Mesothelial cell of epicardium (in vitro differentiated cells): ENCODE results near the gene CRISPLD2. TPM values are rescaled to one million over a fixed set of nuclear protein-coding genes. Genes with fewer than 3 reads are reported as not detected.
A peak's percentile ranks its signal among the peaks of the same experiment; 100 is the strongest.

Experiments used
- DNase-seq, 2 experiments: peaks; one replicate each; pipeline ENCODE4 v3.0.0; 2021; ENCODE audit warnings: low spot score in 2 of 2; ENCODE audit not compliant: unreplicated experiment in 2 of 2
- H3K27ac Mint-ChIP-seq: 2 replicates; pipeline ENCODE4 v1.8.0; 2021; ENCODE audit warnings: mixed read lengths
- H3K27me3 Mint-ChIP-seq: 2 replicates; pipeline ENCODE4 v1.8.0; 2021; ENCODE audit warnings: low read depth, mixed read lengths
- H3K36me3 Mint-ChIP-seq: 2 replicates; pipeline ENCODE4 v1.8.0; 2021; ENCODE audit warnings: mixed read lengths
- H3K4me1 Mint-ChIP-seq: 2 replicates; pipeline ENCODE4 v1.8.0; 2021; ENCODE audit warnings: mixed read lengths
- H3K4me3 Mint-ChIP-seq: 2 replicates; pipeline ENCODE4 v1.8.0; 2021; ENCODE audit warnings: mild to moderate bottlenecking, moderate library complexity, mixed read lengths
- H3K9me3 Mint-ChIP-seq: 2 replicates; pipeline ENCODE4 v1.8.0; 2021; ENCODE audit warnings: mixed read lengths
- CTCF ChIP-seq: fragments of 200-600 bp; sonication (generic); IDR thresholded peaks from one replicate; pipeline ENCODE4 v1.5.0; 2021; ENCODE audit warnings: antibody characterized with exemption; ENCODE audit not compliant: unreplicated experiment
- total RNA-seq: library from RNA; stranded (reverse); gene quantifications from 3 replicates; pipeline ENCODE4 v1.2.1, GENCODE V29; 2021

The CRISPLD2 gene
- total RNA-seq, 1 donor from 2014 or later = 80.1 TPM

GRCh38 chr16:84914273-84914672 lies 94.5 kb downstream of the CRISPLD2 start:
- no peak overlapping the region for H3K4me3 Mint-ChIP-seq
- TF ChIP-seq CTCF = no peak
- no peak for DNase-seq
- H3K27ac Mint-ChIP-seq = no peak overlapping the region
- no peaks in the 10 kb centered on the region for H3K36me3 Mint-ChIP-seq
- peaks cover 22% of the 10 kb centered on the region for H3K4me1 Mint-ChIP-seq
- no peaks in the 10 kb centered on the region for H3K9me3 Mint-ChIP-seq
- no peaks in the 10 kb centered on the region for H3K27me3 Mint-ChIP-seq

GRCh38 chr16:84916178-84916577 lies 96.4 kb downstream of the CRISPLD2 start:
- no peak for DNase-seq
- H3K27me3 Mint-ChIP-seq = no peaks in the 10 kb centered on the region
- H3K9me3 Mint-ChIP-seq = no peaks in the 10 kb centered on the region
- no peaks in the 10 kb centered on the region for H3K36me3 Mint-ChIP-seq
- TF ChIP-seq CTCF = no peak
- H3K27ac Mint-ChIP-seq = no peak overlapping the region
- H3K4me3 Mint-ChIP-seq = no peak overlapping the region
- peaks cover 35% of the 10 kb centered on the region for H3K4me1 Mint-ChIP-seq

GRCh38 chr16:84916850-84917249 lies 97.1 kb downstream of the CRISPLD2 start:
- no peaks in the 10 kb centered on the region for H3K36me3 Mint-ChIP-seq
- no peak overlapping the region for H3K4me3 Mint-ChIP-seq
- no peak for TF ChIP-seq CTCF
- DNase-seq = no peak
- peaks cover 35% of the 10 kb centered on the region for H3K4me1 Mint-ChIP-seq
- H3K9me3 Mint-ChIP-seq = no peaks in the 10 kb centered on the region
- H3K27ac Mint-ChIP-seq = peak overlapping the region; percentile 5
- H3K27me3 Mint-ChIP-seq = no peaks in the 10 kb centered on the region

GRCh38 chr16:84917492-84917891 lies 97.7 kb downstream of the CRISPLD2 start:
- Mint-ChIP-seq H3K27ac (peak overlapping the region; percentile 21), H3K27me3 (no peaks in the 10 kb centered on the region), H3K4me3 (no peak overlapping the region), H3K4me1 (peaks cover 35% of the 10 kb centered on the region), H3K9me3 (no peaks in the 10 kb centered on the region), H3K36me3 (no peaks in the 10 kb centered on the region)
- DNase-seq = no peak
- TF ChIP-seq CTCF = no peak

GRCh38 chr16:84918006-84918909 lies 98.5 kb downstream of the CRISPLD2 start:
- Mint-ChIP-seq H3K4me1 (peaks cover 35% of the 10 kb centered on the region), H3K4me3 (no peak overlapping the region), H3K27me3 (no peaks in the 10 kb centered on the region), H3K9me3 (no peaks in the 10 kb centered on the region), H3K36me3 (no peaks in the 10 kb centered on the region), H3K27ac (no peak overlapping the region)
- DNase-seq = no peak
- no peak for TF ChIP-seq CTCF
